Fibroblast of skin of back (primary cell): ENCODE results near the gene OR5M3. TPM values are rescaled to one million over a fixed set of nuclear protein-coding genes. Genes with fewer than 3 reads are reported as not detected.

ENCODE experiments used
- DNase-seq: peaks from one replicate; pipeline ENCODE4 v3.0.0-alpha.2; 2013
- polyA plus RNA-seq, 2 experiments: library from polyadenylated mRNA; unstranded; fragments of 120-200 nt; gene quantifications; one replicate each; pipeline ENCODE4 v1.2.1, GENCODE V29; 2013; ENCODE audit not compliant: insufficient read length in 2 of 2

OR5M3 gene
- not detected for polyA plus RNA-seq (2013, experiment 1 of 2; ENCODE audit: insufficient read length)
- polyA plus RNA-seq (2013, experiment 2 of 2; ENCODE audit: insufficient read length) = not detected

- DNase-seq = no peak
Measured at GRCh38 chr11:56473252-56473651, at the start of gene OR5M3. OR5M3 (minus strand) TSS chr11:56473352; CDS start chr11:56470497, 2,855 bp downstream.

DNA sequence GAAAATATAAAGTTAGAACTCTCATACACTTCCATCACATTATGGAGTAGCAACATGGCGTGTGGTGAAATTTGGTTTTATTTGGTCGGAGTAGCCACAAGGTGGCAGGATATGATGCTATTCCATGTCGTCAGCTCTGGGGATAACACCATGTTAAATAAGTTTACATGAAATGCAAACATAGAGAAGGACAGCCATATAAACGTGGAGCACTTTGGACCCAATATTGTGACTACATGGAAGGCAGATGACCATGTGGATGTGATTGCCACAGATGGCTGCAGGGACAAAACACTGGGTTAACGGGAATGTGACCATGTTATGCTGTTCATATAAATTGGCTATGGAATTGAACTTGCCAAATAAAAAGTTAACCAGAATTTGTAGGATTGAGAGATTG, 48.9 kb upstream of the OR5M3 start:
- DNase-seq = no peak

DNA sequence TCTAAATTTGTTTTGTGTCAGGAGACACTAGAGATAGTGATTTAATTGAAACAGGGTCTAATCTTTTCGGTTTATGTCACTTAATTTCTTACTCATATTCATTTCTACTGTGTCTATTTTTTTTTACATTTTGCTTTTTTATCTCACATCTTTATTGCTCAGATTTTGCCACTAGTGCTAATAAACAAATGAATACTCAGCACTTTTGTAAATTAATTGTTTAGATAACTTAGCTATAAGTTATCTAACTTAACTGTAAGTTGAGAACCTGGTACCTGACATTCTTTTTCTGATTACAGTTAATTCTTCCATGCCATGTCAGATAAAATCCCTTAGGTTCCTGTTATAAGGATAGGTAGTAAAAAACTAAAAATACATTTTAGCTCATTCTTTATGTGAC, 40.1 kb upstream of the OR5M3 start:
- DNase-seq = no peak

DNA sequence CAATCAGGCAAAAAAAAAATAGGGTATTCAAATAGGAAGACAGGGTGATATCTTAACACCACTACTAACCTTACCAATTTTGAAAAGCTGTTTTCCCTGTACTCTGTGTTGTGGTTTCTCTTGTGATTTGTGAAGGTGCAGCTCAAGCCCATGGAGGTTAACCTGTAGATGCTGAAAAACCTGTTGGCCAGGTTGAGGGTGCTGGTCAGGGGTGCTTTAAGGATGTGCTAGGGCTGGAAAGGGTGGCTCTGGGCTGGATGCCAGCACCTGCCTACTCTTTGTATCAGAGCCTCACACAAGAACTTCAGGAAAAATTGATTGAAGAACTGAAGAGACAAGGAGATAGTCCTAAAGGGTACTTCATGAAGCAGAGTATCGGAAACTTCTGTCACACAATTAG, 36.3 kb upstream of the OR5M3 start:
- no peak for DNase-seq

DNA sequence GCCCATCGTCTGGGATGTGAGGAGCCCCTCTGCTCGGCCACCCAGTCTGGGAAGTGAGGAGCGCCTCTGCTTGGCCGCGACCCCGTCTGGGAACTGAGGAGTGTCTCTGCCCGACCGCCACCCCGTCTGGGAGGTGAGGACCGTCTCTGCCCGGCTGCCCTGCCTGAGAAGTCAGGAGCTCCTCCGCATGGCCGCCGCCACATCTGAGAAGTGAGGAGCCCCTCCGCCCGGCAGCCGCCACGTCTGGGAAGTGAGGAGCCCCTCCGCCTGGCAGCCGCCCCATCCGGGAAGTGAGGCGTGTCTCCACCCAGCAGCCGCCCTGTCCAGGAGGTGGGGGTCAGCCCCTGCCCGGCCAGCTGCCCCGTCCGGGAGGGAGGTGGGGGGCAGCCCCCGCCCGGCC, 23.9 kb upstream of the OR5M3 start:
- no peak for DNase-seq

GRCh38 chr11:56495117-56495516, 22.0 kb upstream of the OR5M3 start:
- DNase-seq = no peak

GRCh38 chr11:56491270-56491669, 18.1 kb upstream of the OR5M3 start, which contains the start of gene OR5M8:
OR5M8 (minus strand) TSS chr11:56491370; CDS start chr11:56491370, 0 bp downstream.
- DNase-seq = no peak

GRCh38 chr11:56486801-56487200, 13.6 kb upstream of the OR5M3 start:
- DNase-seq = no peak

DNA sequence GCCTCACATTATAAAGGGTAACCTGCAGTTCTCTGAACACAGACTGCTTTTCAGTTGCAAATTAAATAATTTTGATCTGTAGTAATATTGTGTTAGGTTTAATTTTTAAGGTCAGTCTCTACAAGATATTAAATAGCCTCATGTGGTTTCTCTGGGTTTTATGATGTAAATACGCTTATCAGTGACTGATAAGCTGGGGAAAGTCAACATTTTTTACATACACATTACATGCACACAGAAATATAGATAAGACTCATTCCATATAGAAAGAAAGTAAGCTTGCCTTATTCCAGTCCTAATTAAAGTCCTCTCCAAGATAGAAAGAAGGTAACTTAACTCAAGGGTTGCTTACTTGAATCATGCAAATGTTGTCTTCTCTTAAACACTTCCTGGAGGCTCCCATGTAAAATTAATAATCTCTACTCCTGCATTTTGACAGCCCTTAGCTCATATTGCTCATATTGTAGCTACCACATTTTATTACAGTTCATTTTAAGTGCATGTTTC, 1.6 kb upstream of the OR5M3 start:
- DNase-seq = no peak

DNA sequence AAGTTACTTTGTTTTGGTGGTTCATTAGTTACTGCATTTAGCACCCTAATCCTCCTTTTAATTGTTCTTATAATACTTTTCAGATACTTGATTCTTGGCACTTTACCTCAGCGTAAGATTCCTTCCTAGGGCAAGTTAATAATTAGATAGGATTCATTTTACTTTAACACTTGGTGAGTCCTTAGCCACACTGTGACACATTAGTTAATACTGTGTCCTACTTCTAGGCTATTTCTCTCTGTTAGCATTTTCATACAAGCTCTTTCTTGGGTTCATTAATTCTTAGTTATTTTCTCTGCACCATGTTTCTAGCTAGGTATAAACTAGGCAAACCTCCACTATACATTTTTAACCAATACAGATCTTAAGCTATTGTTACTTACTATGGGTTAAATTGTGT, 16.1 kb downstream of the OR5M3 start:
- no peak for DNase-seq

DNA sequence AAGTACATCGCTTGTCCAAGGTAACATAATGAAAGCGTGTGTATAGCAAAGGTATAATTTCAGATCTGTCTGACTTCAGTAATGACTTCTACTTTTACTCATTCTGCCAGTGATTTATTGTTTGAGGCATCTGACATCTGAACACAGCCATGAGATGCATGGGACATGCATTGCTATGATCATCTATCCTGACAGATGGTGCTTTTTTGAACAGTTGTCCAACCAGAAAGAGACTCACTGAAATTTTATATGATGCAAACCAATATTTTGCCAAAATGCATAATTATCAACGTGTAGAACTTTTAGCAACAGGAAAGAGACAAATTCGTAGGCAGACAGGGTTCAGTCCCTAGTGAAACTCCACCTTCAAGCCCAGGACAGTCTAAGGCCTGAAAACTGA, 19.6 kb downstream of the OR5M3 start:
- no peak for DNase-seq
